ENCODE results near the gene PRTFDC1.
"Not testable (repeated sequence)": the region's sequence is repeated elsewhere in the genome, so short reads cannot be mapped to it uniquely, and the experiment has no call there.

Gene PRTFDC1

GRCh38 chr10:24920907-24921881 is 31.2 kb downstream of the PRTFDC1 start:
- H3K4me3 ChIP-seq (ENCODE audit: low read depth, low read length) = no peak overlapping the region
- TF ChIP-seq, protein P1, sequence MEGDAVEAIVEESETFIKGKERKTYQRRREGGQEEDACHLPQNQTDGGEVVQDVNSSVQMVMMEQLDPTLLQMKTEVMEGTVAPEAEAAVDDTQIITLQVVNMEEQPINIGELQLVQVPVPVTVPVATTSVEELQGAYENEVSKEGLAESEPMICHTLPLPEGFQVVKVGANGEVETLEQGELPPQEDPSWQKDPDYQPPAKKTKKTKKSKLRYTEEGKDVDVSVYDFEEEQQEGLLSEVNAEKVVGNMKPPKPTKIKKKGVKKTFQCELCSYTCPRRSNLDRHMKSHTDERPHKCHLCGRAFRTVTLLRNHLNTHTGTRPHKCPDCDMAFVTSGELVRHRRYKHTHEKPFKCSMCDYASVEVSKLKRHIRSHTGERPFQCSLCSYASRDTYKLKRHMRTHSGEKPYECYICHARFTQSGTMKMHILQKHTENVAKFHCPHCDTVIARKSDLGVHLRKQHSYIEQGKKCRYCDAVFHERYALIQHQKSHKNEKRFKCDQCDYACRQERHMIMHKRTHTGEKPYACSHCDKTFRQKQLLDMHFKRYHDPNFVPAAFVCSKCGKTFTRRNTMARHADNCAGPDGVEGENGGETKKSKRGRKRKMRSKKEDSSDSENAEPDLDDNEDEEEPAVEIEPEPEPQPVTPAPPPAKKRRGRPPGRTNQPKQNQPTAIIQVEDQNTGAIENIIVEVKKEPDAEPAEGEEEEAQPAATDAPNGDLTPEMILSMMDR (IDR thresholded peaks at IDR 0.05; ENCODE audit: borderline replicate concordance, insufficient read depth, low read depth, low read length) = no peak

DNA sequence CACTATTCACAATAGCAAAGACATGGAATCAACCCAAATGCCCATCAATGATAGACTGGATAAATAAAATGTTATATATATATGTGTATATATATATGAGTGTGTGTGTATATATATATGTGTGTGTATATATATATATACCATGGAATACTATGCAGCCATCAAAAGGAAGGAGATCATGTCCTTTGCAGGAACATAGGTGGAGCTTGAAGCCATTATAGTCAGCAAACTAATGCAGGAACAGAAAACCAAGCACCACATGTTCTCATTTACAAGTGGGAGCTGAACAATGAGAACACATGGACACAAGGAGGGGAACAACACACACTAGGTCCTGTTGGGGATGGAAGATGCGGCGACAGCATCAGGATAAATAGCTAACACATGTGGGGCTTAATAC is 32.2 kb downstream of the PRTFDC1 start:
- H3K4me3 ChIP-seq (ENCODE audit: low read depth, low read length) = not testable (repeated sequence)

DNA sequence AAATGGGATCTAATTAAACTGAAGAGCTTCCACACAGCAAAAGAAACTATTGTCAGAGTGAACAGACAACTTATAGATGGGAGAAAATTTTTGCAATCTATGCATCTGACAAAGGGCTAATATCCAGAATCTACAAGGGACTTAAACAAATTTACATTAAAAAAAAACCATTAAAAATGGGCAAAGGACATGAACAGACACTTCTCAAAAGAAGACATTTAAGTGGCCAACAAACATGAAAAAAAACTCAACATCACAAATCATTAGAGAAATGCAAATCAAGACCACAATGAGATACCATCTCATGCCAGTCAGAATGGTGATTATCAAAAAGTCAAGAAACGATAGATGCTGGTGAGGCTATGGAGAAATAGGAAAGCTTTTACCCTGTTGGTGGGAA is 32.8 kb downstream of the PRTFDC1 start:
- not testable (repeated sequence) for H3K4me3 ChIP-seq (ENCODE audit: low read depth, low read length)

GRCh38 chr10:24917979-24918378 is 34.4 kb downstream of the PRTFDC1 start:
- H3K4me3 ChIP-seq (ENCODE audit: low read depth, low read length) = no peak overlapping the region
- TF ChIP-seq, protein P1 (IDR thresholded peaks at IDR 0.05; ENCODE audit: borderline replicate concordance, insufficient read depth, low read depth, low read length) = no peak

- TF ChIP-seq, protein P1 (IDR thresholded peaks at IDR 0.05; ENCODE audit: borderline replicate concordance, insufficient read depth, low read depth, low read length) = no peak
- no peak overlapping the region for H3K4me3 ChIP-seq (ENCODE audit: low read depth, low read length)
Observed at GRCh38 chr10:24917493-24917892, 34.9 kb downstream of the PRTFDC1 start.

DNA sequence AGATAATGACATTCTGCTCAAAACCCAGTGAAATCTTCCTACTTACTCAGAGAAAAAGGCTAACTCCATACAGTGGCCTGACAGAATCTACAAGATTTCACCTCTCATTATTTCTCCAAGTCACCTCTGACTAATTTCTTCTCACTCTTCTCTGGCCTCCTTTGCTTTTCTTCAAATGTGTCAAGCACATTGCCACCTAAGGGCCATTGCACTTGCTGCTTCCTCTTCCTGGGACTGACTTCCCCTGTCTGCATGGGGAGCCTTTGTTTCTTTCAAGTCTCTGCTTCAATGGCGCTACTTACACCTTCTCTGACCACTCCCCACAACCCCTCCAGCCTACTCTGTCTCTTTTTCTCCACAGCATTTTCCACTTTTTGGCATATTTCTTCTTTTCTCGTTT is 36.0 kb downstream of the PRTFDC1 start:
- no peak overlapping the region for H3K4me3 ChIP-seq (ENCODE audit: low read depth, low read length)
- TF ChIP-seq, protein P1 (IDR thresholded peaks at IDR 0.05; ENCODE audit: borderline replicate concordance, insufficient read depth, low read depth, low read length) = no peak

DNA sequence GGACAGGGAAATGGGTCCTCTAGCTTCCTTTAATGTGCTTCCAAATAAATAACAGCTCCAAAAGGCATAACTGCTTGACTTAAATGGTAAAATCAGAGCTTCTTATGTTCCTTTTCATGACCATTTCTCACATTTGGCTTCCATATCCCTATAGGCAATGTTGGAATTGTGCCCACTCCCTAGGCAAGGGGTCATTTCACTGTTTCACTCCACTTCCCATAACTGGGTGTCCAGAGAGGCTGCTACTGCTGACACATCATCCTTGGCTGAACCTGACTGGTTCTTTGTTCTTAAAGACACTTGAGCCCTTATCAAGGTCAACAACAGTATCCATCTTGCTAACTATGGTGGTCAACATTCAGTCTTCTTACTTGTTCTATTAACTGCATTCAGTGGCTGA is 37.1 kb downstream of the PRTFDC1 start:
- H3K4me3 ChIP-seq (ENCODE audit: low read depth, low read length) = no peak overlapping the region
- TF ChIP-seq, protein P1 (IDR thresholded peaks at IDR 0.05; ENCODE audit: borderline replicate concordance, insufficient read depth, low read depth, low read length) = no peak

GRCh38 chr10:24914148-24914547 is 38.3 kb downstream of the PRTFDC1 start:
- no peak overlapping the region for H3K4me3 ChIP-seq (ENCODE audit: low read depth, low read length)
- TF ChIP-seq, protein P1 (IDR thresholded peaks at IDR 0.05; ENCODE audit: borderline replicate concordance, insufficient read depth, low read depth, low read length) = no peak

Measured in GM12875 (cell line).